Measurements from ENCODE around the gene KRT86.
A peak's percentile ranks its signal among the peaks of the same experiment; 100 is the strongest.

The KRT86 gene

DNA sequence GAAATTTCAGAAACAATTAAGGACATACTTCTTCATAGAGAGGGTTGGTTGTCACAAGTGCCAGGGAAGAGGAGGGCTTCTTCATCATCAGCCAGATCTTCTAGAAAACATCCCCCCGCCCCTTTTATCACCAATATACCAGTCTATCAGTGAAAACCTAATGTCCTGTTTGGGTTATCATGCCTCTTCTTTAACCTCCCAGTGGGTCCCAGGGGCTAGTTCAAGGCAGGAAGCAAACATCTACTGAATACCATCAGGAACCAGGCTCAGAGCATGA lies 13.3 kb upstream of the KRT86 start (continued):
- TF ChIP-seq ZNF341 (tag by site-specific recombination; IDR thresholded peaks at IDR 0.05; ENCODE audit: low read depth) = peak; percentile 50; the same call in 1 of the 2 replicates
- TF ChIP-seq ZNF560 (tag by site-specific recombination; IDR thresholded peaks at IDR 0.05; ENCODE audit: borderline replicate concordance) = no peak
- TF ChIP-seq, protein P1, sequence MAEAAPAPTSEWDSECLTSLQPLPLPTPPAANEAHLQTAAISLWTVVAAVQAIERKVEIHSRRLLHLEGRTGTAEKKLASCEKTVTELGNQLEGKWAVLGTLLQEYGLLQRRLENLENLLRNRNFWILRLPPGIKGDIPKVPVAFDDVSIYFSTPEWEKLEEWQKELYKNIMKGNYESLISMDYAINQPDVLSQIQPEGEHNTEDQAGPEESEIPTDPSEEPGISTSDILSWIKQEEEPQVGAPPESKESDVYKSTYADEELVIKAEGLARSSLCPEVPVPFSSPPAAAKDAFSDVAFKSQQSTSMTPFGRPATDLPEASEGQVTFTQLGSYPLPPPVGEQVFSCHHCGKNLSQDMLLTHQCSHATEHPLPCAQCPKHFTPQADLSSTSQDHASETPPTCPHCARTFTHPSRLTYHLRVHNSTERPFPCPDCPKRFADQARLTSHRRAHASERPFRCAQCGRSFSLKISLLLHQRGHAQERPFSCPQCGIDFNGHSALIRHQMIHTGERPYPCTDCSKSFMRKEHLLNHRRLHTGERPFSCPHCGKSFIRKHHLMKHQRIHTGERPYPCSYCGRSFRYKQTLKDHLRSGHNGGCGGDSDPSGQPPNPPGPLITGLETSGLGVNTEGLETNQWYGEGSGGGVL (tag by site-specific recombination; IDR thresholded peaks at IDR 0.05) = no peak
- TF ChIP-seq ZFP41 (tag by site-specific recombination; IDR thresholded peaks at IDR 0.05; ENCODE audit: borderline replicate concordance) = no peak
- TF ChIP-seq, protein P2, sequence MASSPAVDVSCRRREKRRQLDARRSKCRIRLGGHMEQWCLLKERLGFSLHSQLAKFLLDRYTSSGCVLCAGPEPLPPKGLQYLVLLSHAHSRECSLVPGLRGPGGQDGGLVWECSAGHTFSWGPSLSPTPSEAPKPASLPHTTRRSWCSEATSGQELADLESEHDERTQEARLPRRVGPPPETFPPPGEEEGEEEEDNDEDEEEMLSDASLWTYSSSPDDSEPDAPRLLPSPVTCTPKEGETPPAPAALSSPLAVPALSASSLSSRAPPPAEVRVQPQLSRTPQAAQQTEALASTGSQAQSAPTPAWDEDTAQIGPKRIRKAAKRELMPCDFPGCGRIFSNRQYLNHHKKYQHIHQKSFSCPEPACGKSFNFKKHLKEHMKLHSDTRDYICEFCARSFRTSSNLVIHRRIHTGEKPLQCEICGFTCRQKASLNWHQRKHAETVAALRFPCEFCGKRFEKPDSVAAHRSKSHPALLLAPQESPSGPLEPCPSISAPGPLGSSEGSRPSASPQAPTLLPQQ (tag by site-specific recombination; IDR thresholded peaks at IDR 0.05) = peak; percentile 14; the same call in 1 of the 2 replicates

DNA sequence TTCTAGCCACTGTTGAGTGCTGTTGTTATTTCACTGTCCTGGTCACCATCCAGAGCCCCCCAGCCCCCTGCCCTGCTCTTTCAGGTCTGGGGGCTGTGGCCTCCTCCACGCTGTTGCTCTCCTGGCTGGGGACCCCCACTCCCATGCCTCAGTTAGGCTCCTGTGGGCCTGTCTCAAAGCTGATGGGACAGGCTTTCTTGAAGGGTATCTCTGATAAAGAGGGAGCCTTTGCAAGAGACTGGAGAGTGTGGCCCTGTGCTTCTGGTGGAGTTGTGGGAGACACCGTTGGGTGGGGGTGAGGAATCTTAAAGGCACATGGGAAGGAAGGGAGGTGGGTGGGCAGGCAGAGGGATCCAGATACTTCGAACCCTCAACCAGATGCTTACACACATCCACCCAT lies 12.2 kb upstream of the KRT86 start:
- peaks cover 18% of the 10 kb centered on the region for H3K4me1 ChIP-seq (ENCODE audit: control insufficient read depth, insufficient read depth, low read length)
- no peaks in the 10 kb centered on the region for H3K36me3 ChIP-seq (ENCODE audit: control insufficient read depth in 2 of 2, insufficient read depth in 1 of 2, low read length in 2 of 2)
- TF ChIP-seq ZNF791 (tag by site-specific recombination; IDR thresholded peaks at IDR 0.05) = no peak
- no peak for TF ChIP-seq BCL11A (tag by site-specific recombination; IDR thresholded peaks at IDR 0.05; ENCODE audit: low read depth)
- TF ChIP-seq, protein P3, sequence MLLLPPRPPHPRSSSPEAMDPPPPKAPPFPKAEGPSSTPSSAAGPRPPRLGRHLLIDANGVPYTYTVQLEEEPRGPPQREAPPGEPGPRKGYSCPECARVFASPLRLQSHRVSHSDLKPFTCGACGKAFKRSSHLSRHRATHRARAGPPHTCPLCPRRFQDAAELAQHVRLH (tag by site-specific recombination; IDR thresholded peaks at IDR 0.05) = no peak
- no peak for TF ChIP-seq ZNF169 (tag by site-specific recombination; IDR thresholded peaks at IDR 0.05)
- TF ChIP-seq REPIN1 (tag by site-specific recombination; IDR thresholded peaks at IDR 0.05; ENCODE audit: low read depth) = no peak
- TF ChIP-seq ZNF626 (tag by site-specific recombination; IDR thresholded peaks at IDR 0.05) = no peak
- no peak for TF ChIP-seq ZNF785 (tag by site-specific recombination; IDR thresholded peaks at IDR 0.05)
- TF ChIP-seq KLF16 (tag by site-specific recombination; IDR thresholded peaks at IDR 0.05) = no peak
- no peak for TF ChIP-seq ZNF560 (tag by site-specific recombination; IDR thresholded peaks at IDR 0.05; ENCODE audit: borderline replicate concordance)
- TF ChIP-seq, protein P4, sequence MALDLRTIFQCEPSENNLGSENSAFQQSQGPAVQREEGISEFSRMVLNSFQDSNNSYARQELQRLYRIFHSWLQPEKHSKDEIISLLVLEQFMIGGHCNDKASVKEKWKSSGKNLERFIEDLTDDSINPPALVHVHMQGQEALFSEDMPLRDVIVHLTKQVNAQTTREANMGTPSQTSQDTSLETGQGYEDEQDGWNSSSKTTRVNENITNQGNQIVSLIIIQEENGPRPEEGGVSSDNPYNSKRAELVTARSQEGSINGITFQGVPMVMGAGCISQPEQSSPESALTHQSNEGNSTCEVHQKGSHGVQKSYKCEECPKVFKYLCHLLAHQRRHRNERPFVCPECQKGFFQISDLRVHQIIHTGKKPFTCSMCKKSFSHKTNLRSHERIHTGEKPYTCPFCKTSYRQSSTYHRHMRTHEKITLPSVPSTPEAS (tag by site-specific recombination; IDR thresholded peaks at IDR 0.05) = no peak
- no peak for TF ChIP-seq ZNF48 (tag by site-specific recombination; IDR thresholded peaks at IDR 0.05)
- no peak for TF ChIP-seq SALL2 (tag by site-specific recombination; IDR thresholded peaks at IDR 0.05; ENCODE audit: borderline replicate concordance)
- TF ChIP-seq, protein P5, sequence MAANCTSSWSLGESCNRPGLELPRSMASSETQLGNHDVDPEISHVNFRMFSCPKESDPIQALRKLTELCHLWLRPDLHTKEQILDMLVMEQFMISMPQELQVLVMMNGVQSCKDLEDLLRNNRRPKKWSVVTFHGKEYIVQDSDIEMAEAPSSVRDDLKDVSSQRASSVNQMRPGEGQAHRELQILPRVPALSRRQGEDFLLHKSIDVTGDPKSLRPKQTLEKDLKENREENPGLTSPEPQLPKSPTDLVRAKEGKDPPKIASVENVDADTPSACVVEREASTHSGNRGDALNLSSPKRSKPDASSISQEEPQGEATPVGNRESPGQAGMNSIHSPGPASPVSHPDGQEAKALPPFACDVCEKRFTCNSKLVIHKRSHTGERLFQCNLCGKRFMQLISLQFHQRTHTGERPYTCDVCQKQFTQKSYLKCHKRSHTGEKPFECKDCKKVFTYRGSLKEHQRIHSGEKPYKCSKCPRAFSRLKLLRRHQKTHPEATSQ (tag by site-specific recombination; IDR thresholded peaks at IDR 0.05) = no peak
- no peak for TF ChIP-seq ZNF571 (tag by site-specific recombination; IDR thresholded peaks at IDR 0.05)
- TF ChIP-seq ZNF24 (tag by site-specific recombination; IDR thresholded peaks at IDR 0.05) = no peak
- no peak for TF ChIP-seq OVOL3 (tag by site-specific recombination; IDR thresholded peaks at IDR 0.05)
- TF ChIP-seq, protein P6, sequence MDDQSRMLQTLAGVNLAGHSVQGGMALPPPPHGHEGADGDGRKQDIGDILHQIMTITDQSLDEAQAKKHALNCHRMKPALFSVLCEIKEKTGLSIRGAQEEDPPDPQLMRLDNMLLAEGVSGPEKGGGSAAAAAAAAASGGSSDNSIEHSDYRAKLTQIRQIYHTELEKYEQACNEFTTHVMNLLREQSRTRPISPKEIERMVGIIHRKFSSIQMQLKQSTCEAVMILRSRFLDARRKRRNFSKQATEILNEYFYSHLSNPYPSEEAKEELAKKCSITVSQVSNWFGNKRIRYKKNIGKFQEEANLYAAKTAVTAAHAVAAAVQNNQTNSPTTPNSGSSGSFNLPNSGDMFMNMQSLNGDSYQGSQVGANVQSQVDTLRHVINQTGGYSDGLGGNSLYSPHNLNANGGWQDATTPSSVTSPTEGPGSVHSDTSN (CRISPR knock-in tag; IDR thresholded peaks at IDR 0.05) = no peak
- no peak for TF ChIP-seq ZXDB (tag by site-specific recombination; IDR thresholded peaks at IDR 0.05)
- TF ChIP-seq, protein P7, sequence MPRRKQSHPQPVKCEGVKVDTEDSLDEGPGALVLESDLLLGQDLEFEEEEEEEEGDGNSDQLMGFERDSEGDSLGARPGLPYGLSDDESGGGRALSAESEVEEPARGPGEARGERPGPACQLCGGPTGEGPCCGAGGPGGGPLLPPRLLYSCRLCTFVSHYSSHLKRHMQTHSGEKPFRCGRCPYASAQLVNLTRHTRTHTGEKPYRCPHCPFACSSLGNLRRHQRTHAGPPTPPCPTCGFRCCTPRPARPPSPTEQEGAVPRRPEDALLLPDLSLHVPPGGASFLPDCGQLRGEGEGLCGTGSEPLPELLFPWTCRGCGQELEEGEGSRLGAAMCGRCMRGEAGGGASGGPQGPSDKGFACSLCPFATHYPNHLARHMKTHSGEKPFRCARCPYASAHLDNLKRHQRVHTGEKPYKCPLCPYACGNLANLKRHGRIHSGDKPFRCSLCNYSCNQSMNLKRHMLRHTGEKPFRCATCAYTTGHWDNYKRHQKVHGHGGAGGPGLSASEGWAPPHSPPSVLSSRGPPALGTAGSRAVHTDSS (tag by site-specific recombination; IDR thresholded peaks at IDR 0.05) = no peak
- TF ChIP-seq ZNF354C (tag by site-specific recombination; IDR thresholded peaks at IDR 0.05; ENCODE audit: borderline replicate concordance, low read depth) = no peak
- no peaks in the 10 kb centered on the region for H3K9me3 ChIP-seq (ENCODE audit: control insufficient read depth, insufficient read depth, low read depth, low read length)
- ChIA-PET CTCF (interaction anchor here (10.0 kb wide), 1 partner anchor 16 kb away, joined by 98 read pairs; no protein-coding TSS in a partner anchor), POLR2A (no interaction called here)
- H3K27ac ChIP-seq (ENCODE audit: extremely low read depth, low read depth, low read length) = peak overlapping the region; percentile 1; the same call in 1 of the 2 replicates
- H3K4me3 ChIP-seq (ENCODE audit: low read depth, low read length) = no peak overlapping the region
